HepG2 (cell line): ENCODE measurements around the gene STK38L. TPM values are rescaled to one million over a fixed set of nuclear protein-coding genes. Genes with fewer than 3 reads are reported as not detected.
A peak's percentile ranks its signal among the peaks of the same experiment; 100 is the strongest.

Source experiments
- ATAC-seq: fragments of 200-7000 bp; cut with Tn5 transposase; 3 replicates; pipeline ENCODE4 v1.9.1; 2020; ENCODE audit warnings: mild to moderate bottlenecking, moderate library complexity
- BruUV-seq: library from RNA; stranded (reverse); fragments of 400-500 nt; replicated peaks from 2 replicates; lab custom pipeline; 2021; lab: Mats Ljungman, UMichigan
- CTCF ChIA-PET: fragments of 300-600 bp; formaldehyde crosslinking; extraction: SDS; loops from one replicate; lab custom pipeline; 2021; ENCODE audit warnings: low total read pairs, inconsistent platforms, low intra/inter-chr PET ratio; lab: Yijun Ruan, JAX
- POLR2A ChIA-PET: fragments of 350-600 bp; sonication (Branson Sonifier 250); formaldehyde crosslinking; loops from one replicate; lab custom pipeline; 2020; ENCODE audit warnings: antibody characterized with exemption, inconsistent platforms; lab: Yijun Ruan, JAX
- DNase-seq: peaks from one replicate; pipeline ENCODE4 v3.0.0-alpha.2; 2015; ENCODE audit warnings: low spot score
- FAIRE-seq: peaks from 3 replicates; lab custom pipeline; 2011; peaks lifted over from hg19 to GRCh38; lab: Jason Lieb, UNC
- H2AFZ ChIP-seq: one replicate; pipeline ENCODE4 v1.6.1; 2011; ENCODE audit warnings: low read length, inconsistent platforms
- H3K27ac ChIP-seq: fragments of 300-600 bp; 3 replicates; pipeline ENCODE4 v1.8.0; 2011; ENCODE audit warnings: mixed run types, mild to moderate bottlenecking, mixed read lengths, low read length, inconsistent platforms; ENCODE audit not compliant: insufficient read depth; ENCODE audit errors: extremely low read length
- H3K27me3 ChIP-seq, 2 experiments: fragments of 200-600 bp in 1 of 2; 2 replicates in 1 of 2; 3 replicates in 1 of 2; pipeline versions ENCODE4 v1.6.0 to v1.8.0; 2011; ENCODE audit warnings: low read length in 2 of 2, mild to moderate bottlenecking in 2 of 2, moderate library complexity in 2 of 2, inconsistent platforms in 1 of 2; ENCODE audit not compliant: insufficient read depth in 2 of 2, control insufficient read depth in 1 of 2
- H3K36me3 ChIP-seq, 2 experiments: fragments of 200-600 bp in 1 of 2; replicated peaks in 1 of 2; 2 replicates in 1 of 2; 3 replicates in 1 of 2; pipeline versions ENCODE4 v1.5.1 to v1.8.0; 2011; ENCODE audit warnings: low read length in 2 of 2, inconsistent platforms in 1 of 2; ENCODE audit not compliant: insufficient read depth in 2 of 2, control insufficient read depth in 1 of 2
- H3K4me1 ChIP-seq: 2 replicates; pipeline ENCODE4 v1.5.1; 2012; ENCODE audit warnings: low read length, inconsistent platforms; ENCODE audit not compliant: insufficient read depth
- H3K4me2 ChIP-seq: 2 replicates; pipeline ENCODE4 v1.6.0; 2011; ENCODE audit warnings: low read depth, low read length, inconsistent platforms
- H3K4me3 ChIP-seq, 3 experiments: fragments of 200-600 bp in 1 of 3; sonication (generic), shearing (Covaris generic) in 1 of 3; replicated peaks in 1 of 3; 2 replicates each; pipeline ENCODE4 v1.5.1; 2011 to 2016; ENCODE audit warnings: low read length in 3 of 3, inconsistent platforms in 2 of 3, low read depth in 2 of 3, mild to moderate bottlenecking in 2 of 3, control low read depth in 1 of 3, mixed read lengths in 1 of 3; ENCODE audit not compliant: insufficient read depth in 1 of 3
- H3K79me2 ChIP-seq: one replicate; pipeline ENCODE4 v1.6.1; 2011; ENCODE audit warnings: low read length, inconsistent platforms; ENCODE audit not compliant: insufficient read depth
- H3K9ac ChIP-seq: 2 replicates; pipeline ENCODE4 v1.6.0; 2011; ENCODE audit warnings: mild to moderate bottlenecking, low read depth, low read length, inconsistent platforms; ENCODE audit not compliant: insufficient read depth
- H3K9me3 ChIP-seq: 2 replicates; pipeline ENCODE4 v1.5.1; 2012; ENCODE audit warnings: mild to moderate bottlenecking, low read length
- H4K20me1 ChIP-seq: 2 replicates; pipeline ENCODE4 v1.6.0; 2011; ENCODE audit warnings: inconsistent platforms, mild to moderate bottlenecking, low read length, moderate library complexity; ENCODE audit not compliant: insufficient read depth
- ARHGAP35 ChIP-seq: sonication (generic); formaldehyde crosslinking; IDR thresholded peaks from 2 replicates; pipeline ENCODE4 v1.9.0; 2022; ENCODE audit warnings: mild to moderate bottlenecking, inconsistent platforms, moderate library complexity, missing genetic modification reagents, borderline replicate concordance
- ATF1 ChIP-seq: IDR thresholded peaks from 2 replicates; pipeline ENCODE4 v1.6.1; 2016; ENCODE audit warnings: mild to moderate bottlenecking, control low read depth
- CC2D1A ChIP-seq: sonication (generic); formaldehyde crosslinking; IDR thresholded peaks from 2 replicates; pipeline ENCODE4 v1.8.1; 2023; ENCODE audit warnings: mild to moderate bottlenecking, missing genetic modification reagents
- CREB1 ChIP-seq, 2 experiments: fragments of 450-650 bp in 1 of 2; IDR thresholded peaks; 2 replicates each; pipeline ENCODE4 v1.6.1; 2016 to 2017; ENCODE audit warnings: control low read depth in 1 of 2, mild to moderate bottlenecking in 1 of 2, missing compliant biosample characterization in 1 of 2, missing genetic modification characterization in 1 of 2
- EP300 ChIP-seq, 3 experiments: sonication (generic) in 1 of 3; formaldehyde crosslinking in 1 of 3; IDR thresholded peaks; 2 replicates each; pipeline versions ENCODE4 v1.5.1 to v1.6.1; 2011 to 2020; ENCODE audit warnings: low read depth in 2 of 3, low read length in 2 of 3, borderline replicate concordance in 1 of 3, improper control_type of control experiment in 1 of 3, mild to moderate bottlenecking in 1 of 3, missing genetic modification reagents in 1 of 3, moderate library complexity in 1 of 3
- KDM2A ChIP-seq: sonication (generic); formaldehyde crosslinking; IDR thresholded peaks from 2 replicates; pipeline ENCODE4 v1.4.0; 2020; ENCODE audit warnings: low read depth, missing genetic modification reagents, borderline replicate concordance
- KDM5A ChIP-seq: fragments of 200-600 bp; sonication (generic); IDR thresholded peaks from 2 replicates; pipeline ENCODE4 v1.7.0; 2018; ENCODE audit warnings: antibody characterized with exemption, mild to moderate bottlenecking, low read length, borderline replicate concordance
- NFRKB ChIP-seq: fragments of 450-650 bp; IDR thresholded peaks from 2 replicates; pipeline ENCODE4 v1.6.1; 2017
- RARA ChIP-seq: IDR thresholded peaks from 2 replicates; pipeline ENCODE4 v1.6.1; 2016; ENCODE audit warnings: missing genetic modification reagents, missing compliant biosample characterization
- ZKSCAN8 ChIP-seq: IDR thresholded peaks from 2 replicates; pipeline ENCODE4 v1.6.1; 2016; ENCODE audit warnings: borderline replicate concordance, missing genetic modification reagents, missing compliant biosample characterization
- ZNF292 ChIP-seq: sonication (generic); formaldehyde crosslinking; IDR thresholded peaks from 2 replicates; pipeline ENCODE4 v1.8.1; 2022; ENCODE audit warnings: mild to moderate bottlenecking, low read depth, missing genetic modification reagents, borderline replicate concordance
- ZNF317 ChIP-seq: sonication (generic); formaldehyde crosslinking; IDR thresholded peaks from 2 replicates; pipeline ENCODE4 v1.5.0; 2020; ENCODE audit warnings: mild to moderate bottlenecking, missing genetic modification reagents
- ZNF543 ChIP-seq: sonication (generic); formaldehyde crosslinking; IDR thresholded peaks from 2 replicates; pipeline ENCODE4 v1.4.0; 2020; ENCODE audit warnings: mild to moderate bottlenecking, missing genetic modification reagents
- ZNF567 ChIP-seq: sonication (generic); formaldehyde crosslinking; IDR thresholded peaks from 2 replicates; pipeline ENCODE4 v1.8.1; 2023; ENCODE audit warnings: mild to moderate bottlenecking, missing genetic modification reagents, borderline replicate concordance
- ZNF580 ChIP-seq: IDR thresholded peaks from 2 replicates; pipeline ENCODE4 v1.6.1; 2016; ENCODE audit warnings: low read depth, borderline replicate concordance
- ZNF670 ChIP-seq: sonication (generic); formaldehyde crosslinking; IDR thresholded peaks from 2 replicates; pipeline ENCODE4 v1.8.0; 2022; ENCODE audit warnings: mild to moderate bottlenecking, missing genetic modification reagents, borderline replicate concordance
- ZNF672 ChIP-seq: sonication (generic); formaldehyde crosslinking; IDR thresholded peaks from 2 replicates; pipeline ENCODE4 v1.8.1; 2022; ENCODE audit warnings: missing genetic modification reagents
- ZNF713 ChIP-seq: sonication (generic); formaldehyde crosslinking; IDR thresholded peaks from 2 replicates; pipeline ENCODE4 v1.4.0; 2020; ENCODE audit warnings: mild to moderate bottlenecking, missing genetic modification reagents
- WGBS: methylation state at CpG from one replicate; pipeline ENCODE4 v1.1.6; 2017; ENCODE audit warnings: low lambda C conversion rate; 5-methylcytosine and 5-hydroxymethylcytosine counted together
- in situ Hi-C: cut with HindIII; loops from 2 replicates; pipeline ENCODE4 v1.10.0; 2017; ENCODE audit warnings: low pct_unique_long_range_greater_than_20kb; ENCODE audit not compliant: extremely low pct_ligation_motif_present
- intact Hi-C: fragments of 100-400 bp; cut with micrococcal nuclease; formaldehyde crosslinking; loops from one replicate; pipeline ENCODE4 v1.10.0; 2022; ENCODE audit not compliant: unreplicated experiment
- polyA plus RNA-seq, 8 experiments: library from polyadenylated mRNA; depleted of rRNA in 3 of 8; stranded (reverse) in 7 of 8; unstranded in 1 of 8; fragments of >200 nt; fragmentation: Illumina TruSeq in 4 of 8; extraction: Trizol in 4 of 8; gene quantifications; 2 replicates each; pipeline versions ENCODE4 v1.2.1 to v1.2.3, GENCODE V29; 2011 to 2016; ENCODE audit warnings: low read depth in 4 of 8, missing spikeins in 1 of 8, mixed read lengths in 1 of 8; ENCODE audit not compliant: insufficient read depth in 1 of 8
- total RNA-seq, 5 experiments: library from RNA; depleted of rRNA; stranded (reverse); fragments of >200 nt; fragmentation: Illumina TruSeq; extraction: Trizol; gene quantifications; 2 replicates each; pipeline ENCODE4 v1.2.3, GENCODE V29; 2016; ENCODE audit warnings: low read depth in 1 of 5
- TF ChIP-seq, protein P1 (sequence below): sonication (generic); formaldehyde crosslinking; IDR thresholded peaks from 2 replicates; pipeline ENCODE4 v1.5.0; 2020; ENCODE audit warnings: missing genetic modification reagents
- TF ChIP-seq, protein P2 (sequence below): IDR thresholded peaks from 2 replicates; pipeline ENCODE4 v1.6.1; 2012; ENCODE audit warnings: low read length, improper control_type of control experiment

STK38L gene
- total and polyA plus RNA-seq, 2 of the 13 experiments (the other 11 are each of a cell fraction or from before 2014, with no cell fraction given), result 6.1 to 26.4 TPM

DNA sequence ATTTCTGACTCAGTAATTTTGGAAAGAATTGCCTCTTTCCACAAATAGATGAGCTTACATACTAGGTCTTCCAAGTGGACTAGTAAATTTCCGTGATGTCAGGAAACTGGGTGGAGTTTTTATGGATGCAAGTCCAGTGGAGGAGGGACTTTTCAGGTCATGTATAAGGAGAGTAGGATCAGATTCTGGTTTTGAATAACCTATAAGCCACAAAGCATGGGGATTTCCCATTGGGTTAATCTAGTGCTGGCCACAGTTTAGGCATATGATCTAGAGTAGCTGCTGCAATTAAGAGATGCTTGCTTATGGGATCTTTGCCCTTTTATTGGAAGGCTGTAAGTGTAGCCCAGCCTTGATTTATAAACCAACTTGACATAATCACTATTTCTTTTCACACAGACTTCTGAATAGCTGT, 33.8 kb downstream of the STK38L start:
- CTCF ChIA-PET, result no interaction called here
- no peak overlapping the region for H3K27ac ChIP-seq

GRCh38 chr12:27279826-27280225, 35.7 kb downstream of the STK38L start:
- FAIRE-seq, result no peak
- no peak for TF ChIP-seq ZNF292 (CRISPR knock-in tag)
- TF ChIP-seq KDM5A, result no peak
- TF ChIP-seq, protein P1, sequence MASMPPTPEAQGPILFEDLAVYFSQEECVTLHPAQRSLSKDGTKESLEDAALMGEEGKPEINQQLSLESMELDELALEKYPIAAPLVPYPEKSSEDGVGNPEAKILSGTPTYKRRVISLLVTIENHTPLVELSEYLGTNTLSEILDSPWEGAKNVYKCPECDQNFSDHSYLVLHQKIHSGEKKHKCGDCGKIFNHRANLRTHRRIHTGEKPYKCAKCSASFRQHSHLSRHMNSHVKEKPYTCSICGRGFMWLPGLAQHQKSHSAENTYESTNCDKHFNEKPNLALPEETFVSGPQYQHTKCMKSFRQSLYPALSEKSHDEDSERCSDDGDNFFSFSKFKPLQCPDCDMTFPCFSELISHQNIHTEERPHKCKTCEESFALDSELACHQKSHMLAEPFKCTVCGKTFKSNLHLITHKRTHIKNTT (CRISPR knock-in tag), result no peak
- no peak for TF ChIP-seq ZNF713 (CRISPR knock-in tag)
- no peak for TF ChIP-seq CC2D1A (CRISPR knock-in tag)
- TF ChIP-seq, protein P2, sequence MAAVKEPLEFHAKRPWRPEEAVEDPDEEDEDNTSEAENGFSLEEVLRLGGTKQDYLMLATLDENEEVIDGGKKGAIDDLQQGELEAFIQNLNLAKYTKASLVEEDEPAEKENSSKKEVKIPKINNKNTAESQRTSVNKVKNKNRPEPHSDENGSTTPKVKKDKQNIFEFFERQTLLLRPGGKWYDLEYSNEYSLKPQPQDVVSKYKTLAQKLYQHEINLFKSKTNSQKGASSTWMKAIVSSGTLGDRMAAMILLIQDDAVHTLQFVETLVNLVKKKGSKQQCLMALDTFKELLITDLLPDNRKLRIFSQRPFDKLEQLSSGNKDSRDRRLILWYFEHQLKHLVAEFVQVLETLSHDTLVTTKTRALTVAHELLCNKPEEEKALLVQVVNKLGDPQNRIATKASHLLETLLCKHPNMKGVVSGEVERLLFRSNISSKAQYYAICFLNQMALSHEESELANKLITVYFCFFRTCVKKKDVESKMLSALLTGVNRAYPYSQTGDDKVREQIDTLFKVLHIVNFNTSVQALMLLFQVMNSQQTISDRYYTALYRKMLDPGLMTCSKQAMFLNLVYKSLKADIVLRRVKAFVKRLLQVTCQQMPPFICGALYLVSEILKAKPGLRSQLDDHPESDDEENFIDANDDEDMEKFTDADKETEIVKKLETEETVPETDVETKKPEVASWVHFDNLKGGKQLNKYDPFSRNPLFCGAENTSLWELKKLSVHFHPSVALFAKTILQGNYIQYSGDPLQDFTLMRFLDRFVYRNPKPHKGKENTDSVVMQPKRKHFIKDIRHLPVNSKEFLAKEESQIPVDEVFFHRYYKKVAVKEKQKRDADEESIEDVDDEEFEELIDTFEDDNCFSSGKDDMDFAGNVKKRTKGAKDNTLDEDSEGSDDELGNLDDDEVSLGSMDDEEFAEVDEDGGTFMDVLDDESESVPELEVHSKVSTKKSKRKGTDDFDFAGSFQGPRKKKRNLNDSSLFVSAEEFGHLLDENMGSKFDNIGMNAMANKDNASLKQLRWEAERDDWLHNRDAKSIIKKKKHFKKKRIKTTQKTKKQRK, result no peak
- no peak for TF ChIP-seq NFRKB
- TF ChIP-seq ZKSCAN8, result no peak

More for the DNA sequence above, 33.8 kb downstream of the STK38L start:
- H4K20me1 ChIP-seq, result no peaks in the 10 kb centered on the region
- no peaks in the 10 kb centered on the region for H3K27me3 ChIP-seq
- H3K36me3 ChIP-seq, result no peaks in the 10 kb centered on the region
- FAIRE-seq (no peak), DNase-seq (peak; percentile 60), ATAC-seq (peak; percentile 55; the same call in 2 of the 3 replicates)
- H3K4me3 ChIP-seq, result no peak overlapping the region
- H2AFZ ChIP-seq, result no peak overlapping the region
- no peak overlapping the region for H3K9ac ChIP-seq
- H3K9me3 ChIP-seq, result no peaks in the 10 kb centered on the region
- POLR2A ChIA-PET, result interaction anchor here (1.0 kb wide), 1 partner anchor 264 kb away, joined by 3 read pairs; the partner anchor contains the start of gene TM7SF3
- no peak overlapping the region for H3K4me2 ChIP-seq
- 81% methylated on average over 1 of the region's 1 CpG for WGBS
- TF ChIP-seq ZNF672 (CRISPR knock-in tag) (no peak), ZNF567 (no peak), CREB1 (IDR thresholded peaks at IDR 0.05) (no peak), CREB1 (CRISPR knock-in tag; IDR thresholded peaks at IDR 0.05) (0 out of 2 replicates have a peak, but pooled peaks have one; percentile 31), ZNF543 (CRISPR knock-in tag) (no peak), ZNF580 (CRISPR knock-in tag) (no peak), ZNF670 (CRISPR knock-in tag) (no peak), EP300 (IDR thresholded peaks at IDR 0.05; ENCODE audit: low read depth in 2 of 2, low read length in 2 of 2) (peak in 1 of 2 experiments; percentile 30; a peak in 1 of 4 replicates), EP300 (CRISPR knock-in tag; IDR thresholded peaks at IDR 0.05; ENCODE audit: borderline replicate concordance) (no peak), ZNF317 (no peak), RARA (CRISPR knock-in tag) (no peak), ATF1 (CRISPR knock-in tag) (peak; percentile 32; the same call in 1 of the 2 replicates), KDM2A (CRISPR knock-in tag) (no peak), ARHGAP35 (CRISPR knock-in tag) (no peak)
- intact Hi-C loops (no loop called here), in situ Hi-C loops (no loop called here)
- no TSS peak for BruUV-seq
- H3K4me1 ChIP-seq, result peaks cover 24% of the 10 kb centered on the region
- no peaks in the 10 kb centered on the region for H3K79me2 ChIP-seq

More at GRCh38 chr12:27279826-27280225, 35.7 kb downstream of the STK38L start:
- 92% methylated on average over 2 of the region's 2 CpGs for WGBS
- Histone ChIP-seq H3K27ac (no peak overlapping the region), H3K79me2 (no peaks in the 10 kb centered on the region), H3K4me2 (no peak overlapping the region), H3K27me3 (no peaks in the 10 kb centered on the region), H3K9me3 (no peaks in the 10 kb centered on the region), H3K4me1 (peaks cover 19% of the 10 kb centered on the region), H3K4me3 (no peak overlapping the region), H4K20me1 (no peaks in the 10 kb centered on the region), H3K9ac (no peak overlapping the region), H3K36me3 (no peaks in the 10 kb centered on the region), H2AFZ (no peak overlapping the region)
- intact Hi-C loops (no loop called here), in situ Hi-C loops (no loop called here)
- ATAC-seq (no peak), DNase-seq (no peak)
- no TSS peak for BruUV-seq
- POLR2A ChIA-PET, result no interaction called here
- CTCF ChIA-PET, result no interaction called here
